DOHH2 (cell line): ENCODE results near the gene MED14.

Experiments used
- H3F3A ChIP-seq: fragments of 200-600 bp; sonication (generic), shearing (Covaris generic); 2 replicates; pipeline ENCODE4 v1.6.0; 2016; ENCODE audit warnings: antibody characterized with exemption, mild to moderate bottlenecking; ENCODE audit not compliant: control insufficient read depth, insufficient read depth
- H3K27ac ChIP-seq: fragments of 200-600 bp; sonication (generic); 2 replicates; pipeline ENCODE4 v1.5.1; 2014; ENCODE audit warnings: low read depth, mild to moderate bottlenecking, low read length, moderate library complexity
- H3K27me3 ChIP-seq: fragments of 200-600 bp; sonication (generic); 2 replicates; pipeline ENCODE4 v1.6.1; 2014; ENCODE audit warnings: mild to moderate bottlenecking, low read length, mixed read lengths; ENCODE audit not compliant: control insufficient read depth
- H3K36me3 ChIP-seq: fragments of 200-600 bp; sonication (generic); 2 replicates; pipeline ENCODE4 v1.6.1; 2014; ENCODE audit warnings: mild to moderate bottlenecking, low read length, moderate library complexity, mixed read lengths; ENCODE audit not compliant: control insufficient read depth
- H3K4me1 ChIP-seq: fragments of 200-600 bp; sonication (generic); 2 replicates; pipeline ENCODE4 v1.6.1; 2014; ENCODE audit warnings: mild to moderate bottlenecking, low read length, mixed read lengths; ENCODE audit not compliant: control insufficient read depth
- H3K4me2 ChIP-seq: fragments of 200-600 bp; sonication (generic); 2 replicates; pipeline ENCODE4 v1.6.0; 2014; ENCODE audit warnings: mild to moderate bottlenecking, low read length, moderate library complexity
- H3K4me3 ChIP-seq: fragments of 200-600 bp; sonication (generic); 2 replicates; pipeline ENCODE4 v1.5.1; 2014; ENCODE audit warnings: mild to moderate bottlenecking, low read length, mixed read lengths
- H3K79me2 ChIP-seq: fragments of 200-600 bp; sonication (generic); 2 replicates; pipeline ENCODE4 v1.6.1; 2014; ENCODE audit warnings: mild to moderate bottlenecking, low read length, mixed read lengths; ENCODE audit not compliant: control insufficient read depth
- H3K9me2 ChIP-seq: fragments of 200-600 bp; sonication (generic); replicated peaks from 2 replicates; pipeline ENCODE4 v1.6.1; 2014; ENCODE audit warnings: mild to moderate bottlenecking, low read length, mixed read lengths; ENCODE audit not compliant: control insufficient read depth
- H3K9me3 ChIP-seq: fragments of 200-600 bp; sonication (generic); 2 replicates; pipeline ENCODE4 v1.6.1; 2014; ENCODE audit warnings: antibody characterized with exemption, low read length, mixed read lengths; ENCODE audit not compliant: control insufficient read depth, insufficient read depth
- H4K20me1 ChIP-seq: fragments of 200-600 bp; sonication (generic); 2 replicates; pipeline ENCODE4 v1.6.0; 2014; ENCODE audit warnings: low read depth, mild to moderate bottlenecking, antibody characterized with exemption, low read length, moderate library complexity; ENCODE audit not compliant: control insufficient read depth, insufficient read depth
- CTCF ChIP-seq: fragments of 200-600 bp; sonication (generic); IDR thresholded peaks from one replicate; pipeline ENCODE4 v1.5.1; 2014; ENCODE audit warnings: antibody characterized with exemption, mild to moderate bottlenecking, low read depth, low read length; ENCODE audit not compliant: poor library complexity, severe bottlenecking
- EZH2phosphoT487 ChIP-seq: fragments of 200-600 bp; sonication (generic); IDR thresholded peaks from 2 replicates; pipeline ENCODE4 v1.6.1; 2017; ENCODE audit warnings: borderline replicate concordance, mild to moderate bottlenecking, antibody characterized with exemption, low read length, moderate library complexity, mixed read lengths

The MED14 gene

GRCh38 chrX:40780951-40781350 lies 45.6 kb upstream of the MED14 start:
- no peaks in the 10 kb centered on the region for H3K9me3 ChIP-seq
- no peak overlapping the region for H3K4me2 ChIP-seq
- H3K27ac ChIP-seq, result no peak overlapping the region
- no peaks in the 10 kb centered on the region for H3K79me2 ChIP-seq
- H3F3A ChIP-seq, result no peaks in the 10 kb centered on the region
- H3K9me2 ChIP-seq, result no peaks in the 10 kb centered on the region
- no peaks in the 10 kb centered on the region for H3K27me3 ChIP-seq
- no peaks in the 10 kb centered on the region for H4K20me1 ChIP-seq
- H3K4me1 ChIP-seq, result no peaks in the 10 kb centered on the region
- no peak overlapping the region for H3K4me3 ChIP-seq
- TF ChIP-seq CTCF (no peak), EZH2phosphoT487 (no peak)
- H3K36me3 ChIP-seq, result no peaks in the 10 kb centered on the region

DNA sequence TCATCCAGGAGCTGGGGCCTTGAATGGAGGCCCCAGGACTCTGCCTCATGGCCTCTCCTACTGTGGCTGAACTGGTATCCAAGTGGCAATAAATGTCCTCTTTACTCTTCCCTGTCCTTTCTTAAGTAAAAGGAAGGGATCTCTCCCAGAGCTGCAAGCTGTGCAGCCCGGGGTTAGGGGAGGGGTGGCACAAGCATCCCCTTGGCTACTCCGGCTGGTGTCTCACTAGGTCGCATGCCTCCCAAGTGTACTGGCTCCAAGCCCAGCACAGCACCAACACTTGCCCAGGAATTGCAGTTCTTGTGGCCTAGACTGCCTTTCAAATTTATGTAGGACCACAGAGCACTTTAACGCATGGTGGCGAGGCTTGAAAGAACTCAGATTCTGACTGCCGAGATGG lies 44.7 kb upstream of the MED14 start:
- no peaks in the 10 kb centered on the region for H4K20me1 ChIP-seq
- H3K4me1 ChIP-seq, result no peaks in the 10 kb centered on the region
- H3K4me2 ChIP-seq, result no peak overlapping the region
- TF ChIP-seq CTCF (no peak), EZH2phosphoT487 (no peak)
- H3K27me3 ChIP-seq, result no peaks in the 10 kb centered on the region
- H3K9me3 ChIP-seq, result no peaks in the 10 kb centered on the region
- H3K4me3 ChIP-seq, result no peak overlapping the region
- no peaks in the 10 kb centered on the region for H3K36me3 ChIP-seq
- no peak overlapping the region for H3K27ac ChIP-seq
- no peaks in the 10 kb centered on the region for H3F3A ChIP-seq
- no peaks in the 10 kb centered on the region for H3K79me2 ChIP-seq
- no peaks in the 10 kb centered on the region for H3K9me2 ChIP-seq

DNA sequence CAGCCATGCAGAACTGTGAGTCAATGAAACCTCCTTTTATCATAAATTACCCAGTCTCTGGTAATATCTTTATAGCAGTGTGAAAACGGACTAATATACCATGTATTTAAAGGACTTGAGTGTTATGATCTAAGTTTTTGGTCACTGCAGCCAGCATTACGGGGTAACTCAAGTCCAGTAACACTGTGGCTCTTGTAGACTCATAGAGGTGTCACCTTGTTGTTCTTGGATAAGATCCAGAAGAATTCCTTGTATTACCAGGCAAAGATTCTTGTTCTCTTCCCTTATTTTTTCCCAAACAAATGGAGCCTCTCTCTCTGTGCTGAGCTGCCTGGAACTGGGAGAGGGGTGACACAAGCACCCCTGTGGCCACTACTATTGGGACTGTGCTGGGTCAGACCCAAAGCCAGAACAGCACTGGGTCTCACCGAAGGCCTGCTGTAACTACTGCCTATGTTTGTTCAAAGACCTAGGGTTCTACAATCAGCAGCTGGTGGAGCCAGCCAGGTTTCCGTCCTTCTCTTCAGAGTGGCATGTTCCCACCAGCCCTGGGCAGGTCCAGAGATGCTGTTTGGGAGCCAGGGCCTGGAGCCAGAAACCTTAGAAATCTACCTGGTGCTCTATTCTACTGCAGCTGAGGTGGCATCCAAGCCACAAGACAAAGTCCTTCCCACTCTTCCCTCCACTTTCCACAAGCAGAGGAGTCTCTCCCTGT lies 43.7 kb upstream of the MED14 start:
- Histone ChIP-seq H3K9me3 (no peaks in the 10 kb centered on the region), H3K4me1 (no peaks in the 10 kb centered on the region), H3K4me3 (no peak overlapping the region), H3K79me2 (no peaks in the 10 kb centered on the region), H3K36me3 (no peaks in the 10 kb centered on the region), H4K20me1 (no peaks in the 10 kb centered on the region), H3K4me2 (no peak overlapping the region), H3K27me3 (no peaks in the 10 kb centered on the region), H3K9me2 (no peaks in the 10 kb centered on the region), H3F3A (no peaks in the 10 kb centered on the region), H3K27ac (no peak overlapping the region)
- TF ChIP-seq CTCF (no peak), EZH2phosphoT487 (no peak)
